NCI-H2227 treated with DMSO at 0.1 percent for 48 hours (cell line): ENCODE data around the gene DHRSX.
"Not testable (repeated sequence)": the region's sequence is repeated elsewhere in the genome, so short reads cannot be mapped to it uniquely, and the experiment has no call there.

Experiments
- DNase-seq: peaks from one replicate; lab custom pipeline; 2025; lab: John Stamatoyannopoulos, UW

Gene DHRSX

DNA sequence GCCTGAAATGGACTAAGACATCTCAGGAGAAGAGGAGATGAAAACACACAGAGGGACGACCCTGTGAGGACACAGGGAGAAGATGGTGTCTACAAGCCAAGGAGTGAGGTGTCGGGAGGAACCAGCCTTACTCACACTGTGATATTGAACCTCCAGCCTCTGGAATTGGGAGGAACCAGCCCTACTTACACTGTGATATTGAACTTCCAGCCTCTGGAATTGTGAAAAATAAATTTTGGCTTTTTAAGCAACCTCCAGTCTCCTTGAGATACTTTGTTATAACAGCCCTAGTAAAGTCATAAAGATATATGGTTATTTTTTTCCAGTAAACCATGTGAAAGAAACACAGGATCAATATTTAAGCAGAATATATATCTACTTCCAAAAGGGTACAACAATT is 76.5 kb downstream of the DHRSX start:
- no peak for DNase-seq

DNA sequence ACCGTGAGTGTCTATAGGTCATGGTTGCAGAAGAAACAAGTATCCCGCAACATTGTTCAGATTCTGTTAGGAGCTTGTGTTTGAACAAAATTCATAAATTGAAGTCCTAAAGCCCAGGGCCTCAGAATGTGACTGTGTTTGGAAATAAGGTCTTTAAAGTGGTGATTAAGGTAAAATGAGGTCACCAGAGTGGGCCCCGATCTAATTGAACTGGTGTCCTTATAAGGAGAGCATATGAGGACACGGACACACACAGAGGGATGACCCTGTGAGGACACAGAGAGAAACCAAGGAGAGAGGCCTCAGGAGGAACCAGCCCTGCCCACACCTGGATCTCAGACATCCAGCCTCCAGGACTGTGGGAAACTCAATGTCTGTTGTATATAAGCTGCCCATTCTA is 76.9 kb downstream of the DHRSX start:
- DNase-seq: no peak

DNA sequence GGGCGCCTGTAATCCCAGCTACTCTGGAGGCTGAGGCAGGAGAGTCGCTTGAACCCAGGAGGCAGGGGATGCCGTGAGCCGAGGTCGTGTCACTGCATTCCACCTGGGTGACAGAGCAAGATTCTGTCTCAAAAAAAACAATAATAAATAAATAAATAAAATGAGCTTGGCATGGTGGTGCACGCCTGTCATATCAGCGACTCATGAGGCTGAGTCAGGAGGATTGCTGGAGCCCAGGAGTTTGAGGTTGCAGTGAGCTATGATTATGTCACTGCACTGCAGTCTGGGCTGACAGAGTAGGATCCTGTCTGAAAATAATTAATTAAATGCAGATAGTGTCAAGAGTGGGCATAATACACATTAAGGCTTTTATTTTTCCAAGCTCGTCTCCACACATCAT is 77.5 kb downstream of the DHRSX start:
- DNase-seq: no peak

DNA sequence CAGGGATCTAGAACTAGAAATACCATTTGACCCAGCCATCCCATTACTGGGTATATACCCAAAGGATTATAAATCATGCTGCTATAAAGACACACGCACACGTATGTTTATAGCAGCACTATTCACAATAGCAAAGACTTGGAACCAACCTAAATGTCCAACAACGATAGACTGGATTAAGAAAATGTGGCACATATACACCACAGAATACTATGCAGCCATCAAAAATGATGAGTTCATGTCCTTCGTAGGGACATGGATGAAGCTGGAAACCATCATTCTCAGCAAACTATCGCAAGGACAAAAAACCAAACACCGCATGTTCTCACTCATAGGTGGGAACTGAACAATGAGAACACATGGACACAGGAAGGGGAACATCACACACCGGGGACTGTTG is 81.4 kb downstream of the DHRSX start:
- not testable (repeated sequence) for DNase-seq

DNA sequence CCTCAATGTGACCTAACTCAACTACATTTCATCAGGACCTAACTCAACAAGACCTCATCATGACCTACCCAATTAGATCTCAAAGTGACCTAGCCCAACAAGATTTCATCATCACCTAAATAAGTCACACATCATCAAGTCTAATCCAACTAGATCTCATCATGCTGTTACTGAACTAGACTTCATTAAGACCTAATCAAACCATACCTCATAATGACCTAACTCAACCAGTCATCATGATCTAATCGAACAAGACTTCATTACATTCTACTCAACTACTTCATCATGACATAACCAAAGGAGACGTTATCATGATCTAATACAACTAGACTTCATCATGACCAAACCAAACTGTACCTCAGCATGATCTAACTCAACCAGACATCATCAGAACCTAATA is 82.8 kb downstream of the DHRSX start:
- no peak for DNase-seq

DNA sequence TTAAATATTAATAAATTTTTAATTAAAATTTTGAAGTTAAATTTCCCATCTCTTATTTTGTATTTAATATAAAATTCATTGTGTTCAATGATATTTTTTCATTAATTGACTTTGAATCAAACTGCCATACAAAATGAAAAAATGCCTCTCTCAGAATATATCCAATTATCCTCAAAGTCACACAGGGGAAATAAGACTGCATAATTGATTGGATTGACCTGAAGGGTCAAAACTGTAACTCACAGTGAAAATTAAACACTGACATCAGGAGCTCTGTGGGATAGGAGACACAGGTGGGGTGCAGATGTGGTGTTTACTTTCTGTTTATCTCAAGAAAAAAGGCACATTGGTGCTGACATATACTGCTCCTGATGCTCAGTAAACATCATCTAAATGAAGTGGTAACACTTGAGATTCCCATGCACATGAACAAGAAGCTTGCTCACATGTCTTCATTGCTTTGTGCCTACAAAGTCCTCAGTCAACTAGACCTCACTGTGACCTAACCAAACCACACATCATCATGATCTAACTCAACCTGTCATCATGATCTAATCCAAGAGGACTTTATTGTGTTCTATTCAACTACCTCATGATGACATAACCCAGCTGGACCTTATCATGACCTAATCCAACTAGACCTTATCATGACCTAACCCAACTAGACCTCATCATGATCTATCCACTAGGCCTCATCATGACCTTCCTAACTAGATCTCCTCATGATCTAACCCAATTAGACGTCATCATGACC is 83.7 kb downstream of the DHRSX start:
- no peak for DNase-seq

DNA sequence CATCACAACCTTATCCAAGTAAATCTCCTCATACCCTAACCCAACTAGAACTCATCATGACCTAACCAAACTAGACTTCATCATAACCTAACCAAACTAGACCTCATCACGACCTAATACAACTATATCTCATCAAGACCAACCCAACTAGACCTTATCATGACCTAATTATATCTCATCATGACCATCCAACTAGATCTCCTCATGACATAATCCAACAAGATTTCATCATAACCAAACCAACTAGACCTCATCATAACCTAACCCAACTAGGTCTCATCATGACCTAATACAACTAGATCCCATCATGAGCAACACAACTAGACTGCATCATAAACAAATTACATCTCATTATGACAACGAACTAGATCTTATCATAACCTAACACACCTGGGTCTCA is 86.4 kb downstream of the DHRSX start:
- DNase-seq: no peak

DNA sequence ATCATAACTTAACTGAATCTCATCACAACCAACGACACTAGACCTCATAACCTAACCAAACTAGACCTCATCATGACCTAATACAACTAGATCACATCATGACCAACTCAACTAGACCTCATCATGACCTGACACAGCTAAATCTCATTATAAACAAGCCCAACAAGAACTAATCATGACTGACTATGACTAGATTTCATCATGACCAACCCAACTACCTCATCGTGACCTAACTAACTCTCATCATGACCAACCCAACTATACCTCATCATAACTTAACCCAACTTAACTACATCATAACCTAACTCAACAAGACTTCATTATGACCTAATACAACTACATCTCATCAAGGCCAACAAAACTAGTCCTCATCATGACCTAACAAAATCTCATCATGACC is 86.8 kb downstream of the DHRSX start:
- no peak for DNase-seq

DNA sequence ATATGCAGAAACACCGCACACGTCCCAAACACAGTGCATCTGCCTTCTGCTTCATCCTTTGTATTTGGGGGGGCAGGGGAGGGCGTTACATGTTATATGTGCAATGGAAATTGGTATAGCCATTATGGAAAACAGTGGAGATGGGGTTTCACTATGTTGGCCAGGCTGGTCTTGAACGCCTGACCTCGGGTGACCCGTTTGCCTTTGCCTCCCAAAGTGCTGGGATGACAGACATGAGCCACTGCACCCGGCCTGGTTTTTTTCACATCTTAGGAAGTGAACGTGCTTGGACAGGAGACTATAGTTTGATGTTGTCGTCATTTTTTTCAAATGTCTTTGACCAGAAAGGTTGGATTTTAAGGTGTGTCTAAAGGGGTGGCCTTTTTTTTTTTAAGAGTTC is 88.6 kb downstream of the DHRSX start:
- no peak for DNase-seq

DNA sequence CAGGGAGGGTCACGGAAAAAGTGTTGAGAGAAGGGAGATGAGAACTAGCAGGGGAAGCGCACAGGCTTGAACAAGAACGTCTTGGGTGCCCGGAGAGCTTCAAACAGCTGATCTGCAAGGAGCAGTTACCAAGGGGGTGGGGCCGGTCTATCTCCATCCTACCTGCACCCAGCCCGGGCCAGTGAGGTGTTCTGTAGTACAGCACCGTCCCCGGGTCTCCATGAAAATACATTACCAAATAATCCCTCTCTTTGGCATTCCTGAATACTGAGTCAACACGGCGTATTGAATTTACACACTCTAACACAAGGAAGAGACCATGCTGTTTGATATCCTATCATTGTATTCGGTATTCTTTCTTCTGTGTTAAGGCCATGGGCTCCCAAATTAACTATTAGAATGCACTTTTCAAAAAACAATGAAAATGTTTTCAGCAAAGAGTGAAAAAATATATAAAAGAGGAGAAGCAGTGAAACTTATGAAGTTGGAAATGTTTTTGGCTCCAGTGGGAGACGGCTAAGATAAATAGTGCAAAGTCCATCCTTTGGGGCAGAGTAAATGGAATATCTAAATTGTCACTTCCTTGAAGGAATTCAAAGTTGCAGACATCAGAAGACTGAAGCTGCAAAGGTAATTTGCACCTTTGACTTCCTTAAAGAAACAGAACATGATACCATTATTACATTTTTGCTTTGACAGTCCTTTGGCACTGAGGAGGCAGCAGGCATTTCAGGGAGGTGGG is 90.3 kb downstream of the DHRSX start:
- DNase-seq: no peak

DNA sequence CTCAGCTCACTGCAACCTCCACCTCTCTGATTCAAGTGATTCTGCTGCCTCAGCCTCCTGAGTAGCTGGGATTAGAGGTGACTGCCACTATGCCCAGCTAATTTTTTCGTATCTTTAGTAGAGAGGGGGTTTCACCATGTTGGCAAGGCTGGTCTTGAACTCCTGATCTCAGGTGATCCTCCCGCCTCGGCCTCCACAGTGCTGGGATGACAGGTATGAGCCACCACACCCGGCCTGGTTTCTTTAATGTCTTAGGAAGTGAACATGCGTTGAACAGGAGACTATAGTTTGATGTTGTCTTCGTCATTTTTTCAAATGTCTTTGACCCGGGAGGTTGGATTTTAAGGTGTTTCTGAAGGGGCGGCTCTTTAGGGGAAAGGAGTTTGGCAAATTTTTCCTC is 91.0 kb downstream of the DHRSX start:
- no peak for DNase-seq

DNA sequence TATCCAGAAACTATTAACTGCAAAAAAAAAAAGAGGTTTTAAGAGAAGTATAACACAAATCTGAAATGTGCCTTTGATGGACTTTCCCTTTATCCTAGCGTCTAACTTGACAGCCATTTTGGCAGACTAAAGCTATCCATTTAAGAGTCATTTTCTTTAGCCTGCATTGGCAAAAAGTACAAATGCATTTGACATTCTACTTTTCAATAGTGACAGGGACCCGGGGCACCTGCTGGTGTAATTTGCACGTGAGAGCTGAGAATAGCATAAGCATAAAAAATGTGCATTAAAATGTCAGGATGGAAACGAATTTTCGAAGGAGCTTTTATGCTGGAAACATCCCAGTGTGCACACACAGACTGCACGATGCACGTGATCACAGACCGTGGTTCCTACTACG is 91.9 kb downstream of the DHRSX start:
- no peak for DNase-seq

DNA sequence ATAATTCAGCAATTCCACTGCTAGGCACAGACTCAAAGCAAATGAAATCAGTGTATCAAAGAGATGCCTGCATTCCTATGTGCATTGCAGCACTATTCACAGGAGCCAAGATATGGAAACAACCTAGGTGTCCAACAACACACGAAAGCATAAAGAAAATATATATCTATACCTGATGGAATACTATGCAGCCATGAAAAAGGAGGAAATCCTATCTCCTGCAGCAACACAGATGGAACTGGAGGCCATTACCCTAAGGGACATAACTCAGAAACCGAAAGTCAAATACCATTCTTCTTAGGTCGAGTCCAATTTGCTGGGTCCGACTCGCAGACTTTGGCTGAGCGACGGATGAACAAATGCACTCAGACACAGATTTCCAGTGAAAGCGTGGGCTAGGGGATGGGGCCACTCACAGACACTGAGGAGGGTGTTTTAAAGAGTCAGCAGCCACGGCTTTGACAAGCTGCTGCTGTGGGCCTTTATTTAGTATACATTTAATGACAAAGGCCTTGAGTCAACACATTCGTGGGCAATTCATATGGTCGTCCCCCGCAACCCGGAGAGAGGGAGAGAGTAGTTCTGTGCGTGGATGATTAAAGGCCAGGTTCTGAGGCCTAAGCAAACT is 93.8 kb downstream of the DHRSX start:
- DNase-seq: no peak

DNA sequence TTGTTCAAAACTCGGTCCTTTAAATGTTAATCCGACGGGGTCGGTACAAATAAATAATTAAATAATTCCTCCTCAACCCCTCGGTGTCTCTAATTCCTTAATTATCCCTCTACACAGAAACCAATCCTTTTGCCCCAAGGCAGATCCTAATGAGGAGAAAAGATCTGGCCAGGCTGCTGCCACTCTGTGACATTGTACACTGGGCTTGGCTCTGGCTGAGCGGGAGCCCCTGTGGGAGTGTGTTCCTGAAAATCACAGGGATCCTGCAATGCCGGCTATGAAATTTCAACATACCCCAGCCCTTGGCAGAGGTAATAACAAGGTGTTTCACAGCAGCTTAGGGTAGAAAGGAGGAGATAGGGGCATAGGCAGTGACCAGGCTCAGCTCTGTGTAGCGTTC is 96.0 kb downstream of the DHRSX start:
- no peak for DNase-seq

DNA sequence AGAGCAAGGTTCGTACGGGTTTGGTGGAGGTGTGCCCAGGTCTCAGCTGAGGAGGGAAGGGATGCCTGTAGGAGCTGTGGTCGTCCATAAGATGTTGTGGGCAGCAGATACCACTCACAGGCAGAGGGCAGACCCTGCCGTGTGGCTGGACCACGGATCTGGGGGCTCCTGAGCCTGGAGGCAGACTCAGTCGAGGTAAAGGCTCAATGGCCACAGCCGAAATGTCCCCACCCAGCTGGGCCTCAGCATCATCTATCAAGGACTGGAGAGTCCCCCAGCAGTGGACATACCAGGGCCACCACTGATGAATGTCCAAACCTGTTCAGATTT is 98.5 kb downstream of the DHRSX start:
- DNase-seq: no peak

DNA sequence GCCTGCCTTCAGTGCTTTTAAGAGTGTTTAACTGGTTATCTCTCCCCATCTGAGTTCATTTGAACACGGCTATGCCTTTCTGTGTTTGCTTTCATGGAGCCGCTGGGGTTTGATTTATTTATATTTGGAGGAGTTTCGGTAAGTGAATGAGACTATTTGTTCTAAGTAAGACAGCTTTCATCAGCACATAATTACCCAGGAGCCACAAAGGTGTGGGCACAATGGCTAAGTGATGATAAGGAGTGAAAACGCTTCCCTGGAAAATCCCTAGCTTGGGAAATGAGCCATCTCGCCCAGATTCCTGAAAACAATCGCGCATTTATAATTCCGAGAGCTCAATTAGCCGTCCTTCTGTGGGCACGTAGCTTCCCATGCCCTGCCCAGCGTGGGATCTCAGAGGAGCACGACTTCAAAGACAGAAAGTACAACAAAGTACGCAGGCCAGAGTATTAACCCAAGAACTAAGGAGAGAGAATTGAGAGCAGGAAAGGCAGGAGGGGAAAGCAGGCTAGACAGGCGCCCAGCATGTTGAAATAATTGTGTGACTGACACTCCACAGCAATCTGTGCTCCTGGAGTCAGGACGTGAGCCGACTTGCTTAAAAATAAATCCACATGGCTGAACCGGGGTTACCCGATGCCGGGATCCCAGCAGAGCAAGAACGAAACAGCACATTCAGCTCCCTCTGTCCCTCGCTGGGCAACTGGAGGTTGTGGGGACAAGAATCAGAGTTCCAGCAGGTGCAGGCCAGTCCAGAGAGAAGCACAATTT is 99.0 kb downstream of the DHRSX start:
- no peak for DNase-seq

DNA sequence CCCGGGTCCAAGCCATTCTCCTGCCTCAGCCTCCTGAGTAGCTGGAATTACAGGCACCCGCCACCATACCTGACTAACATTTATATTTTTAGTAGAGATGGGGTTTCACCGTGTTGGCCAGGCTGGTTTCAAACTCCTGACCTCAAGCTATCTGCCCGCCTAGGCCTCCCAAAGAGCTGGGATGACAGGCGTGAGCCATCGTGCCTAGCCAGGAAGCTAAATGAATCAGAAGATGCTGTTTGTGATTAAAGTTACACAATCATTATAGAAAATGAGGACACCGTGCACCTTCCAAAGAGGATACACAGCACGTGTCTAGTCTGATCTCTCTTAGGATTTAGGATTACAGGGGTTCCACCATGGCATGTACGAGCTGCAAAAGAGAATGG is 99.6 kb downstream of the DHRSX start:
- no peak for DNase-seq

DNA sequence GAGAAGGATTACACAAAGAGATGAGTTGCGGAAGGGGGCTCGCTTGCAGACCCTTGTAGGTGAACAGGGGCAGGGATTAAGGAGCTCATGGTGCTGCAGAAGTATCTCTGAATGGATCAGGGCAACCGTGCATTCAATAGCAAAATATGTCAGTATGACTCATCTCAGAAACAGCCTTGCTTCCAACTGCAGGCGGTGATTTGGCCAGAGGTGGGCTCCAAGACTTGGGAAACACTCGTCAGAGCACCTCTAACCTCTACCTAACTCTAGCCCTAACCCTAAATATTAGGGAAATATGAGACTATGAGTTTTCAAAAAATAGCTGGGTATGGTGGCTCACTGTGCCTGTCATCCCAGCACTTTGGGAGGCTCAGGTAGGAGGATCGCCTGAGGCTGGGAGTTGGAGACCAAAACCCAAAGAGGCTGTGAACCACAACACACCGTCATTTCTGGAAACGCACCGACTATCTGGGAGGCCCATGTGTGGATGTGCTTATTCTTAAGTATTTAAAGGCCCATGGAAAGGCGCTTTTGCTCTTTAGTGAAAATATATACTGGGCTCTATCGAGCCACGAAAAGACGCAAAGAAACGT is 102.6 kb downstream of the DHRSX start:
- DNase-seq: no peak

DNA sequence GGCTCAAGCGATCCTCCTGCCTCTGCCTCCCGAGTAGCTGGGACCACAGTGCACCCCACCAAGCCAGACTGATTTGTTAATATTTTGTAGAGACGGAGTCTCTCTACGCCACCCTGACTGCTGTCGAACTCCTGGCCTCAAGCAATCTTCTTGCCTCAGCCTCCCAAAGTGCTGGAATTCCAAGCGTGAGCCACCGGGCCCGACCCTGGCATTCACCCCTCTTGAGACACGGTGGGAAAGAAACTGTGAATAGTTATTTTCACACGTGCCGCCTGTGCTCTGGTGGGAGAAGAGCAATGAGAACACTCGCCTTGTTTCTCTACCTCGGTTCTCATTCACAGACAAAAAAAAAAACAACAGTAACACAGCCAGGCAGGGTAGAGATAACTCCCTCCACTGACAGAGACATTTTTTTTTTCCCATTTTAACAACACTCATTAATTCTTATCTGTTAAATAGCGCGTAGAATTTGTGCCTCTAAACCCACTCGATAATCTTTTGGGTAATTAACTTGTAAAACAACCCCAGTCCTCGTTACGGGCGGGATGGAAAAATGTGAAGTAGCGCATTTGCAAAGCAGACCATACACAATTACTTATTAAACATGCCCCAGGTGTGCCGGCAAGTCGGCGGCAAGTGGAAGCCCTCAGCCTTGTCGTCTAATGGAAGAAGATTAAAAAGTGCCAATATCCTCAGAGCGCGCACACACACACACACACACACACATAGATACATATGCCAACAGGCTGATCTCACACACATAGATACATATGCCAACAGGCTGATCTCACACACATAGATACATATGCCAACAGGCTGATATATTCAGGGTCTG is 103.3 kb downstream of the DHRSX start:
- DNase-seq: no peak

DNA sequence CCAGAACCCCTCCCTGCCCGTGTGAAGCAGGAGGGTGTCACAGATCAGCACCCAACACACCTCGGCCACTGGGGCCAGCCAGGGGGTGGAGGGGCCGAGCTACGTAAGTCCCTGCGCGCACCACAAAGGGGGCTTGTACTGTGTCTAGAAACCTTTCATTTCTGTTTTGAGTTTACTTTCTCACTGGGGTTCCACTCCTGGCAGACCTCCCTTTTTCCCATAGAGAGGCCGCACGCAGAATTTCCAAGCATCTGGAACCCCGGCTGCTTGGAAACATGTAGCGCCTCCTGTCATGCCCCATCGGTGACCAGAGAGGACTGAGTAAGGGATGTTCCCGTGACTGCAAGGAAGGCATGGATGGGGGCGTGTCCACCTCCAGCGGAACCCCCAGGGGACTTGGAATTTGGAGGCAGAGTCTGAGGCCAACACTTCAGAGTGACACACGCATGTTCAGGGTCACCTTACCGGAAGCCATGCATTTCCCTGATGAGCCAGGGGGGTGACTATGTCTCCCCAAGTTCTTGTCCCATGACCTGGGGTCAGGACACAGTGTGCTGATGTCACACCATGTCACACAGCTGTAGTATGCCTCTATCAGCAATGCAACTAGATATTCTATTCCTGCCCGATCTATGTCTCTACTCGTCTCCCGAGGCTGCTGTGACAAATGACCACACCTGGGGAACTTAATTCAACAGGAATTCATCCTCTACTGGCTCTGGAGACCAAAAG is 105.3 kb downstream of the DHRSX start:
- no peak for DNase-seq
